Activated T-cell treated with anti-CD3 and anti-CD28 coated beads, Interleukin-2, amount 50 U/mL, for 24 hours (primary cell): ENCODE results near the gene NFKB1.
"Not testable (repeated sequence)": the region's sequence is repeated elsewhere in the genome, so short reads cannot be mapped to it uniquely, and the experiment has no call there.

Source experiments
- DNase-seq: peaks from one replicate; pipeline ENCODE4 v3.0.0-alpha.2; 2020
- H3K27ac Mint-ChIP-seq: 2 replicates; pipeline ENCODE4 v1.8.0; 2020; ENCODE audit warnings: mild to moderate bottlenecking, mixed read lengths
- H3K27me3 Mint-ChIP-seq: 2 replicates; pipeline ENCODE4 v1.8.0; 2020; ENCODE audit warnings: mixed read lengths
- H3K36me3 Mint-ChIP-seq: 2 replicates; pipeline ENCODE4 v1.8.0; 2020; ENCODE audit warnings: low read depth, mixed read lengths
- H3K4me1 Mint-ChIP-seq: 2 replicates; pipeline ENCODE4 v1.8.0; 2020; ENCODE audit warnings: low read depth, mixed read lengths
- H3K4me3 Mint-ChIP-seq: 2 replicates; pipeline ENCODE4 v1.8.0; 2020; ENCODE audit warnings: mild to moderate bottlenecking, moderate library complexity, mixed read lengths
- H3K9me3 Mint-ChIP-seq: 2 replicates; pipeline ENCODE4 v1.8.0; 2020; ENCODE audit warnings: mixed read lengths

NFKB1 gene

GRCh38 chr4:102557636-102558035 is 56.5 kb downstream of the NFKB1 start:
- Mint-ChIP-seq H3K4me3 (no peak overlapping the region), H3K9me3 (no peaks in the 10 kb centered on the region), H3K27me3 (no peaks in the 10 kb centered on the region), H3K27ac (no peak overlapping the region), H3K36me3 (peaks cover 46% of the 10 kb centered on the region), H3K4me1 (peaks cover 40% of the 10 kb centered on the region)
- no peak for DNase-seq

DNA sequence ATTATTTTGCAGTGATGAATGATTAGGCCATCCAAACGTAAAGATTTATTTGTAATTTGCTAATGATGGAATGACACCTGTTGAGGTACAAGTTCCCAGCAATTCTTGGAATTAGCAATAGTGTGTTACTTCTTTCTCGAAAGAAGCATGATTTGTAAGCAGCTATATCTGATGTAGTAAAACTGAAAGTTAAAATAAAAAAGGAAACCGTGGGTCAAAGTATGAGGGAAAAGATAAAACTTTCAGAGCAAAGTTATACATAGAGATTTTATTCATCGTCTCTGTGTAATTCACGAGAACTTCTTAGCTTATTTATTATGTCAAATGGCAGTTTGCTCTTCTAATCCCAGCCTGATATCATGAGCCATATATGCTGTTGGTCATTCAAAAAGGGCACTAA is 59.0 kb downstream of the NFKB1 start:
- Mint-ChIP-seq H3K4me1 (peaks cover 50% of the 10 kb centered on the region), H3K9me3 (no peaks in the 10 kb centered on the region), H3K4me3 (peak overlapping the region; percentile 43), H3K36me3 (peaks cover 64% of the 10 kb centered on the region), H3K27me3 (no peaks in the 10 kb centered on the region), H3K27ac (peak overlapping the region; percentile 93)
- DNase-seq, result no peak

DNA sequence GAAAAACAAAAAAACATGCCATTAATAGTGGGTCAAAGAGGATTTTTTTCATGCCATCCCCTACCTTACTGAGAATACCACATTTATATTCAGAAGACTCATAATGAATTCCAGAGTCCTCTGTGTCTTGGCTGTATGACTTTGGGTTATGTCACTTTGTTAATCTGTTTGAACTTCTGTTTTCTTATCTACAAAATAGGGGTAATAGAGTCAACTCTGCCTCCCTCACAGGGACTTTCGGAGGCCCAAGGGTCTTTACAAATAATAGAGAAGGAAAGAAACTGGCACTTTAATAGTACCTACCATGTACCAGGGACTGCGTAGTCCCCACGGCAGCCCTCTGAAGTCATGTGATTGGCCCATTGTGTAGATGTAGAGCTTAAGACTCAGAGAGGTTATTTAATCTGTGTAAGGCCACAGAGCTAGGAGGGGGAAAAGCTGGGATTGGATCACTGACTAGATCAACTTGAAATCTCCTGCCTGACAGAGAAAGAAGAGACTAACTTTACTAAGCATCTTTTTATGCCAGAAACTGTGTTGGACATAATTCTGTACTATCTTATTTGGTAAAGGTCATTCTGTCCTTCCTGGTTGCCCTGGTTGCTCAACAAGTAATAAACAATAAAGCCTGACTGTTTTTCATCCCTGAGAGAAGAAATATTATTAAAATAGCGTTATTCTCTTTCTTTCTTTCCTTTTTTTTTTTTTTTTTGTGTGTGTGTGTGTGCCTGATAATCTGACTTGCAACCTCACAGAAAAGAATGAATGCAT is 59.6 kb downstream of the NFKB1 start:
- H3K4me3 Mint-ChIP-seq, result peak overlapping the region; percentile 43
- peak overlapping the region; percentile 93 for H3K27ac Mint-ChIP-seq
- H3K9me3 Mint-ChIP-seq, result no peaks in the 10 kb centered on the region
- H3K36me3 Mint-ChIP-seq, result peaks cover 69% of the 10 kb centered on the region
- DNase-seq, result no peak
- no peaks in the 10 kb centered on the region for H3K27me3 Mint-ChIP-seq
- peaks cover 56% of the 10 kb centered on the region for H3K4me1 Mint-ChIP-seq

DNA sequence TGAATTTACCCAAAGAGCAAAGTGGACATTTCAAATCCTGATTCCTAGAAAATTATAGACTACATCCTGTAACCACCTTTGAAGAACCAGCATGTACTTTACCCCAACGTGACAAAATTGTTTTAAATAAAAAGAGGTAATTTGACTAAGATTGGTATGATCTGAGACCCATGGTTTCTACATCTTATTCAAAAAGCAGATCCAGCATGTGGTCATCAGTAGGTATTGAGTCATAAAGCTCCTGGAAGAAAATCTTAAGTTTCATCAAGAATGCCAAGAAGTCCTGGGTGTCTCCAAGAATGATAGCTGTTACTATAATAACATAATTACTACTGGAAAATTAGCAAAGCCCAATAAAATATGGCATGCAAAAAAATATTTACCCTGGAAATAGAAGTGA is 61.8 kb downstream of the NFKB1 start:
- Mint-ChIP-seq H3K27me3 (no peaks in the 10 kb centered on the region), H3K4me3 (peak overlapping the region; percentile 28), H3K4me1 (peaks cover 76% of the 10 kb centered on the region), H3K27ac (peak overlapping the region; percentile 93), H3K9me3 (no peaks in the 10 kb centered on the region), H3K36me3 (peaks cover 89% of the 10 kb centered on the region)
- no peak for DNase-seq

DNA sequence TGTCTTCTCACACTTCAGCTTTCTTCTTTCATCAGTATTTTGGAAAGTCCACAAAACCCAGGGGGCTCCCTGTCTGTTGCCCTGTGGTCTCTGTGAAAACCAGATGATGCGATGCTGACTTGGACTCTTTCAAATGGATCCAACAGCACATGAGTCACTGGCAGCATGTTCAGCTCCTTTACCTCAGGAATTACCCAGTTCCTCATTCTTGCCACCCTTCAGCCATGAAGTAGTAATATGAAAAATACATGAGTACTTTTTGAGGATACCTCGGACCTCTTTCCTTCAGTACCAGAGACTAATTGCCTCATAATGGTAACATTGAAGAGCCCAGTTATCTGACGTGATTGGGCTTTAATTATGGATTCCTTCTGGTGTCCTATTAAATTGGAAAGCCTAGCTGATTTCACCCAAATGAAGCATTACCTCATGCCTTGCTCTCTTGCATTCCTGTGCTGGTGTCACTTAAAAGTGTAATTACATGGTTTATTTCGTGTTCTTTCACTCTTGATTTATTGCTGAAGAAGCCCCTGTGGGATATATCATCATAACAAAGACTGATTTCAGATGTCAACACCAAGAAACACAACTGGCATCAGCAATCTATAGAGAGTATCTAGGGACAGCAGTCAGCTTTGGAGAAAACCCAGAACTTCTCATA is 63.4 kb downstream of the NFKB1 start:
- peaks cover 2% of the 10 kb centered on the region for H3K9me3 Mint-ChIP-seq
- peak overlapping the region; percentile 93 for H3K27ac Mint-ChIP-seq
- no peaks in the 10 kb centered on the region for H3K27me3 Mint-ChIP-seq
- H3K4me3 Mint-ChIP-seq, result peak overlapping the region; percentile 0
- H3K4me1 Mint-ChIP-seq, result peaks cover 84% of the 10 kb centered on the region
- no peak for DNase-seq
- H3K36me3 Mint-ChIP-seq, result peaks cover 92% of the 10 kb centered on the region

GRCh38 chr4:102565696-102566095 is 64.5 kb downstream of the NFKB1 start:
- Mint-ChIP-seq H3K27me3 (no peaks in the 10 kb centered on the region), H3K27ac (peak overlapping the region; percentile 65), H3K9me3 (peaks cover 4% of the 10 kb centered on the region), H3K4me1 (peaks cover 76% of the 10 kb centered on the region), H3K36me3 (peaks cover 97% of the 10 kb centered on the region), H3K4me3 (no peak overlapping the region)
- DNase-seq, result no peak

DNA sequence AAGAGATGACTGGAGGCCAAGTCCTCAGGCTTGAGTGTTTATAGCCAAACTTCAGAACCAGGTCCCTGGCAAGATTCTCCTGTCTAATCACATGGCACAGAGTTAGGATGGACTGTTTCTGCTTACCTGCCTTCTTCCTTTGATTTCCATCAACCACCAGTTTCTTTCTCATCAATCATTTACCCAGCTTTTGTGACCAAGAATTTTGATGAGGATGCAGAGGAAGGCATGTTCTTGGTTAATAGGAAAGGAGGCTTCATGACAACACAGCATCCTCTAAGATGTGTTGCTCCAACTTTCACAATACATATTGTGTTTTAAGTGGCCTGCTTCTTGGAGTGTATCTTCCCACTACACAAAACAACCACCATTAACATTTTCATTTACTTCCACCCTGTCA is 65.3 kb downstream of the NFKB1 start:
- Mint-ChIP-seq H3K27me3 (no peaks in the 10 kb centered on the region), H3K4me3 (no peak overlapping the region), H3K4me1 (peaks cover 72% of the 10 kb centered on the region), H3K9me3 (peaks cover 4% of the 10 kb centered on the region), H3K27ac (peak overlapping the region; percentile 65), H3K36me3 (peaks cover 97% of the 10 kb centered on the region)
- no peak for DNase-seq

DNA sequence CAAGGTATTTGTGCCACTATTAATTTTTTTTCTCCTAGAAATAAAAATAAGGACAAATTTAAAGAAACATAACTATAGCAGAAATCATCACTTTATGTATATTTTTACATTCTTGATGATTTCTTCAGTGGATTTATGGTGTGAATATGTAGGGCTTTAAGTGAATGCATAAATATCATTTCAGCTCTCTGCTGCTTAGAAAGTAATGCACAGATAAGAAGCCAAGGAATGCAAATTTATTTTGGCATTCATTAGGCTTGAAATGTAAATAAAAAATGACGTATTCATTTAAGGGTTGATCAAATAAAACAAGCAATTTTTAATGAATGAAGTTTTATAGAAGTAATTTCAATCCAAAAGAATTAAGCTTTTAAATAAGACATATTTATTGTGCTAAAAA is 66.3 kb downstream of the NFKB1 start:
- H3K9me3 Mint-ChIP-seq, result peaks cover 4% of the 10 kb centered on the region
- H3K27ac Mint-ChIP-seq, result no peak overlapping the region
- no peaks in the 10 kb centered on the region for H3K27me3 Mint-ChIP-seq
- H3K4me3 Mint-ChIP-seq, result no peak overlapping the region
- no peak for DNase-seq
- H3K4me1 Mint-ChIP-seq, result peaks cover 70% of the 10 kb centered on the region
- peaks cover 97% of the 10 kb centered on the region for H3K36me3 Mint-ChIP-seq

- Mint-ChIP-seq H3K36me3 (peaks cover 98% of the 10 kb centered on the region), H3K4me1 (peaks cover 72% of the 10 kb centered on the region), H3K4me3 (no peak overlapping the region), H3K27me3 (no peaks in the 10 kb centered on the region), H3K27ac (no peak overlapping the region), H3K9me3 (peaks cover 4% of the 10 kb centered on the region)
- no peak for DNase-seq
Measured at GRCh38 chr4:102569200-102569599, 68.0 kb downstream of the NFKB1 start.

- H3K9me3 Mint-ChIP-seq, H3K27me3 Mint-ChIP-seq, DNase-seq, H3K4me3 Mint-ChIP-seq: not testable (repeated sequence)
- H3K4me1 Mint-ChIP-seq, result peaks cover 72% of the 10 kb centered on the region
- H3K27ac Mint-ChIP-seq, result peak overlapping the region; percentile 62
- peaks cover 97% of the 10 kb centered on the region for H3K36me3 Mint-ChIP-seq
Measured at GRCh38 chr4:102570211-102570610, 69.1 kb downstream of the NFKB1 start.

- Mint-ChIP-seq H3K27ac (peak overlapping the region; percentile 45), H3K27me3 (no peaks in the 10 kb centered on the region), H3K9me3 (peaks cover 4% of the 10 kb centered on the region), H3K36me3 (peaks cover 97% of the 10 kb centered on the region), H3K4me3 (no peak overlapping the region), H3K4me1 (peaks cover 66% of the 10 kb centered on the region)
- DNase-seq, result no peak
Measured at GRCh38 chr4:102572452-102572851, 71.3 kb downstream of the NFKB1 start.

GRCh38 chr4:102574317-102574716 is 73.2 kb downstream of the NFKB1 start:
- Mint-ChIP-seq H3K27me3 (no peaks in the 10 kb centered on the region), H3K9me3 (peaks cover 3% of the 10 kb centered on the region), H3K4me3 (no peak overlapping the region), H3K4me1 (peaks cover 74% of the 10 kb centered on the region), H3K36me3 (peaks cover 97% of the 10 kb centered on the region), H3K27ac (peak overlapping the region; percentile 85)
- DNase-seq, result no peak

- no peaks in the 10 kb centered on the region for H3K27me3 Mint-ChIP-seq
- H3K36me3 Mint-ChIP-seq, result peaks cover 97% of the 10 kb centered on the region
- H3K9me3 Mint-ChIP-seq, result peaks cover under 1% of the 10 kb centered on the region
- no peak for DNase-seq
- H3K27ac Mint-ChIP-seq, result peak overlapping the region; percentile 78
- peaks cover 86% of the 10 kb centered on the region for H3K4me1 Mint-ChIP-seq
- H3K4me3 Mint-ChIP-seq, result no peak overlapping the region
Measured at GRCh38 chr4:102575369-102576129, 74.4 kb downstream of the NFKB1 start.

DNA sequence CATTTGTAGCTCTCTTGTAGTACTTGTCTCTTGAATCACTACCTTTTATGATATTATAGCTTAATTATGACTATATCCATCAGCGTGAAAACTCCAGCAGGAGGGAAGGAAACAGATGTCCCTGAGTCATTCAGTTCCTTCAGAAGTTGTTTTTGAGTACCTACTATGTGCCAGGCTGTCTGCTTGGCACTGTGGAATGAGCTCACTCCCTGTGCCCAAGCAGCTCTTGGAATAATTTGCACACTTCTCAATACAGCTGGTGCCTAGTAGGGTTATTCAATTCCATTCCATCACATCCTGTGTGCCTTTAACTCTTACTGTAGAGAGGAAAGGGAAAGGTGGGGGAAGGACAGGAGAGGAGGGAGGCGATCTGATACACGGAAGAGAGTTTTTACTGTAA is 77.1 kb downstream of the NFKB1 start:
- Mint-ChIP-seq H3K27me3 (no peaks in the 10 kb centered on the region), H3K4me1 (peaks cover 81% of the 10 kb centered on the region), H3K36me3 (peaks cover 97% of the 10 kb centered on the region), H3K4me3 (no peak overlapping the region), H3K27ac (peak overlapping the region; percentile 50), H3K9me3 (no peaks in the 10 kb centered on the region)
- DNase-seq, result no peak

DNA sequence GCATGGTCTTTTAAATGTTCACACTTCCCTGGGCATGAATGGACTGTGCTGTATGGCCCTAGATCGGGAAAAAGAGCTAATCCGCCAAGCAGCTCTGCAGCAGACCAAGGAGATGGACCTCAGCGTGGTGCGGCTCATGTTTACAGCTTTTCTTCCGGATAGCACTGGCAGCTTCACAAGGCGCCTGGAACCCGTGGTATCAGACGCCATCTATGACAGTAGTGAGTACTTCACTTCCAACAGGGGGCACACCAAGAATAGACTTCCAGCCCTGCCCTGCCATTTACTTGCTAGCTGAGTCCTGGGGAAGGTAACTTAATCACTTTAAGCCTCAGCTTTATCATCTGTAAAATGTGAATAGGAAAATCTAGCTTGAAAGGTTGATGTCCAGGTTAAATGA is 77.7 kb downstream of the NFKB1 start:
- Mint-ChIP-seq H3K27me3 (no peaks in the 10 kb centered on the region), H3K27ac (peak overlapping the region; percentile 71), H3K36me3 (peaks cover 97% of the 10 kb centered on the region), H3K9me3 (no peaks in the 10 kb centered on the region), H3K4me1 (peaks cover 81% of the 10 kb centered on the region), H3K4me3 (no peak overlapping the region)
- DNase-seq, result no peak
